Spleen (tissue), 11 donors: ENCODE data around the gene METAP1D. TPM values are rescaled to one million over a fixed set of nuclear protein-coding genes. Genes with fewer than 3 reads are reported as not detected.

Experiments
- DNase-seq: peaks from one replicate; pipeline ENCODE4 v3.0.0-alpha.2; 2020
- H3K27ac ChIP-seq, 8 donors: fragments of 200-600 bp; sonication (generic) in 7 of 8; 1 replicate in 4 of 8; 2 replicates in 4 of 8; pipeline versions ENCODE4 v1.5.0 to v1.8.0; 2016 to 2021; ENCODE audit warnings: inconsistent platforms in 4 of 8, mild to moderate bottlenecking in 4 of 8, moderate library complexity in 1 of 8
- H3K27me3 ChIP-seq, 7 donors: fragments of 200-600 bp; sonication (generic) in 6 of 7; replicated peaks in 1 of 7; 1 replicate in 4 of 7; 2 replicates in 3 of 7; pipeline versions ENCODE4 v1.5.0 to v1.8.0; 2016 to 2021; ENCODE audit warnings: inconsistent platforms in 3 of 7, mild to moderate bottlenecking in 1 of 7
- H3K36me3 ChIP-seq, 6 donors: fragments of 200-600 bp; sonication (generic) in 5 of 6; 1 replicate in 4 of 6; 2 replicates in 2 of 6; pipeline versions ENCODE4 v1.5.0 to v1.8.0; 2016 to 2021; ENCODE audit warnings: inconsistent platforms in 2 of 6
- H3K4me1 ChIP-seq, 6 donors: fragments of 200-600 bp; sonication (generic) in 5 of 6; 1 replicate in 3 of 6; 2 replicates in 3 of 6; pipeline versions ENCODE4 v1.5.0 to v1.8.0; 2016 to 2021; ENCODE audit warnings: inconsistent platforms in 3 of 6
- H3K4me3 ChIP-seq, 8 donors: fragments of 200-600 bp; sonication (generic) in 7 of 8; 1 replicate in 4 of 8; 2 replicates in 4 of 8; pipeline versions ENCODE4 v1.5.0 to v1.8.0; 2016 to 2021; ENCODE audit warnings: inconsistent platforms in 4 of 8, mild to moderate bottlenecking in 4 of 8, moderate library complexity in 2 of 8
- H3K9me3 ChIP-seq, 8 donors: fragments of 200-600 bp; sonication (generic) in 7 of 8; 1 replicate in 4 of 8; 2 replicates in 4 of 8; pipeline versions ENCODE4 v1.5.0 to v1.8.0; 2016 to 2021; ENCODE audit warnings: inconsistent platforms in 4 of 8
- CTCF ChIP-seq, 11 experiments: fragments of 200-600 bp in 7 of 11; fragments of 450-650 bp in 4 of 11; sonication (generic) in 4 of 11; IDR thresholded peaks in 8 of 11; conservative IDR thresholded peaks in 3 of 11; 1 replicate in 7 of 11; 2 replicates in 4 of 11; pipeline versions ENCODE4 v1.4.0 to v1.8.0; 2016 to 2021; ENCODE audit warnings: antibody characterized with exemption in 11 of 11, inconsistent platforms in 4 of 11, mild to moderate bottlenecking in 1 of 11
- POLR2A ChIP-seq, 3 donors: fragments of 450-650 bp; IDR thresholded peaks; one replicate each; pipeline ENCODE4 v1.5.1; 2017; ENCODE audit warnings: antibody characterized with exemption in 3 of 3, mild to moderate bottlenecking in 1 of 3
- POLR2AphosphoS5 ChIP-seq, 3 donors: sonication (generic); formaldehyde crosslinking; IDR thresholded peaks; one replicate each; pipeline ENCODE4 v1.5.1; 2017; ENCODE audit warnings: antibody characterized with exemption in 3 of 3
- WGBS, 5 donors: extraction: QIAGEN DNeasy Blood & Tissue Kit in 3 of 5; methylation state at CpG; one replicate each; pipeline versions ENCODE4 v1.1.5 to v1.1.7; 2013 to 2018; 5-methylcytosine and 5-hydroxymethylcytosine counted together
- intact Hi-C: fragments of 100-400 bp; cut with DNase I; formaldehyde crosslinking; loops from one replicate; pipeline ENCODE4 v1.15.0; 2023; ENCODE audit warnings: low total_unique reads
- polyA plus RNA-seq, 3 donors: library from polyadenylated mRNA; stranded (reverse); fragments of 200-250 nt; gene quantifications; one replicate each; pipeline ENCODE4 v1.2.1, GENCODE V29; 2013
- total RNA-seq, 7 donors: library from RNA; depleted of rRNA in 3 of 7; stranded (reverse); fragments of >200 nt in 3 of 7; fragmentation: NEBNext Ultra II Directional in 4 of 7; extraction: Animal tissue kit (Norgen Biotek cat#: 25700) in 4 of 7; gene quantifications; one replicate each; pipeline versions ENCODE4 v1.1.0 to v1.2.1, GENCODE V29; 2016 to 2021
- donor health status: healthy with polysubstance abuse.
- donor health status: DM: no; HTN: no; CAD: no; lungs with moderate emphysema.
- donor health status: DM: no; HTN: no; CAD: no.
- donor health status: Bipolar disorder and iron deficiency.
- donor health status: healthy.
- donor health status: DM: no; HTN: no; CAD: no.
- donor health status: DM: yes; HTN: yes; CAD: no.

Gene METAP1D
- total and polyA plus RNA-seq, 10 donors: 4.9 to 11.9 (median 8.0) TPM

GRCh38 chr2:172090044-172090961 lies 90.5 kb downstream of the METAP1D start:
- TF ChIP-seq CTCF (IDR thresholded peaks at IDR 0.05 in 8 of 11, conservative IDR thresholded peaks at IDR 0.05 in 3 of 11) (no peak), POLR2A (IDR thresholded peaks at IDR 0.05) (no peak), POLR2AphosphoS5 (IDR thresholded peaks at IDR 0.05) (no peak)
- Histone ChIP-seq H3K36me3 (no peaks in the 10 kb centered on the region), H3K4me3 (no peak overlapping the region), H3K27ac (no peak overlapping the region), H3K9me3 (peaks cover 0 to 34% (median 0%) of the 10 kb centered on the region in 8 donors), H3K4me1 (peaks cover 17 to 69% (median 41%) of the 10 kb centered on the region in 6 donors), H3K27me3 (peaks cover 53 to 100% (median 100%) of the 10 kb centered on the region in 7 donors)
- intact Hi-C loops: no loop called here
- 4 to 9% (median 6%) methylated on average over 21 to 39 of the region's 39 CpGs for WGBS, 5 donors
- DNase-seq: no peak

- intact Hi-C loops: no loop called here
- WGBS, 5 donors: 5 to 15% (median 12%) methylated on average over 13 of the region's 13 CpGs
- peaks cover 19 to 69% (median 41%) of the 10 kb centered on the region in 6 donors for H3K4me1 ChIP-seq
- TF ChIP-seq CTCF (IDR thresholded peaks at IDR 0.05 in 8 of 11, conservative IDR thresholded peaks at IDR 0.05 in 3 of 11): no peak
- TF ChIP-seq POLR2A (IDR thresholded peaks at IDR 0.05): no peak
- TF ChIP-seq POLR2AphosphoS5 (IDR thresholded peaks at IDR 0.05): no peak
- H3K27me3 ChIP-seq: peaks cover 55 to 100% (median 100%) of the 10 kb centered on the region in 7 donors
- no peaks in the 10 kb centered on the region for H3K36me3 ChIP-seq
- no peak for DNase-seq
- no peak overlapping the region for H3K27ac ChIP-seq
- H3K4me3 ChIP-seq: no peak overlapping the region
- peaks cover 0 to 32% (median 0%) of the 10 kb centered on the region in 8 donors for H3K9me3 ChIP-seq
These were observed 91.4 kb downstream of the METAP1D start for GRCh38 chr2:172091000-172091641.

- Histone ChIP-seq H3K27me3 (peaks cover 63 to 100% (median 100%) of the 10 kb centered on the region in 7 donors), H3K36me3 (no peaks in the 10 kb centered on the region), H3K27ac (no peak overlapping the region), H3K4me1 (peaks cover 28 to 69% (median 41%) of the 10 kb centered on the region in 6 donors), H3K9me3 (peaks cover 0 to 28% (median 0%) of the 10 kb centered on the region in 8 donors), H3K4me3 (no peak overlapping the region)
- 12 to 21% (median 20%) methylated on average over 11 of the region's 11 CpGs for WGBS, 5 donors
- intact Hi-C loops: no loop called here
- DNase-seq: no peak
- TF ChIP-seq CTCF (IDR thresholded peaks at IDR 0.05 in 8 of 11, conservative IDR thresholded peaks at IDR 0.05 in 3 of 11) (no peak), POLR2AphosphoS5 (IDR thresholded peaks at IDR 0.05) (no peak), POLR2A (IDR thresholded peaks at IDR 0.05) (no peak)
These were observed 92.2 kb downstream of the METAP1D start for GRCh38 chr2:172091761-172092566.
